OCI-LY3 (cell line): ENCODE measurements around the gene WWOX.

Source experiments
- CTCF ChIP-seq: fragments of 200-600, 300-600 bp; sonication (generic); IDR thresholded peaks from 2 replicates; pipeline ENCODE4 v1.5.1; 2014; ENCODE audit warnings: antibody characterized with exemption, low read length, low read depth
- EZH2phosphoT487 ChIP-seq: fragments of 200-600 bp; shearing (Covaris generic); IDR thresholded peaks from 2 replicates; pipeline ENCODE4 v1.6.1; 2018; ENCODE audit warnings: antibody characterized with exemption, mixed run types, low read depth

DNA sequence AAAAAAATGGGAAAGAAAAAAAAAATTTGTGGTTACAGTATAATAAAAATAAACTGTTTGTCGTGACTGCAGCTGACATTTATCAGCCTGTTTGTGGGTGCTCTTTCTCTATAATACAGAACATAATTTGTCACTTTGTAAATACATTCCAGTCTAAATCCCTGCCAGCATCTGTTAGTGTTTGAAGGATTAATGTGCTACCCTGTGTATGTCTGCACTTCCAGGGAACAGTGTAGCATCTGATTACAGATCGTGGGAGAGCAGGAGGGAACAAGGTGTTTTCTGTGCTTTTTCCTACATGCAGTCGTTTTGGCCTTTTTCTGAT lies 265.1 kb downstream of the WWOX start:
- TF ChIP-seq CTCF (no peak), EZH2phosphoT487 (no peak)
